AG09309 (cell line): ENCODE data around the gene CYBRD1.
"Not testable (repeated sequence)": the region's sequence is repeated elsewhere in the genome, so short reads cannot be mapped to it uniquely, and the experiment has no call there.

ENCODE experiments used
- DNase-seq: peaks from one replicate; pipeline ENCODE4 v3.0.0-alpha.2; 2010; ENCODE audit warnings: low read depth
- H3K4me3 ChIP-seq: 2 replicates; pipeline ENCODE4 v1.5.1; 2011; ENCODE audit warnings: mild to moderate bottlenecking, low read depth, low read length, moderate library complexity; ENCODE audit not compliant: control insufficient read depth
- TF ChIP-seq, protein P1 (sequence below): IDR thresholded peaks from 2 replicates; pipeline ENCODE4 v1.5.1; 2011; ENCODE audit warnings: mild to moderate bottlenecking, low read depth, low read length, inconsistent platforms; ENCODE audit not compliant: insufficient read depth, control insufficient read depth; ENCODE audit errors: missing control alignments

Gene CYBRD1

DNA sequence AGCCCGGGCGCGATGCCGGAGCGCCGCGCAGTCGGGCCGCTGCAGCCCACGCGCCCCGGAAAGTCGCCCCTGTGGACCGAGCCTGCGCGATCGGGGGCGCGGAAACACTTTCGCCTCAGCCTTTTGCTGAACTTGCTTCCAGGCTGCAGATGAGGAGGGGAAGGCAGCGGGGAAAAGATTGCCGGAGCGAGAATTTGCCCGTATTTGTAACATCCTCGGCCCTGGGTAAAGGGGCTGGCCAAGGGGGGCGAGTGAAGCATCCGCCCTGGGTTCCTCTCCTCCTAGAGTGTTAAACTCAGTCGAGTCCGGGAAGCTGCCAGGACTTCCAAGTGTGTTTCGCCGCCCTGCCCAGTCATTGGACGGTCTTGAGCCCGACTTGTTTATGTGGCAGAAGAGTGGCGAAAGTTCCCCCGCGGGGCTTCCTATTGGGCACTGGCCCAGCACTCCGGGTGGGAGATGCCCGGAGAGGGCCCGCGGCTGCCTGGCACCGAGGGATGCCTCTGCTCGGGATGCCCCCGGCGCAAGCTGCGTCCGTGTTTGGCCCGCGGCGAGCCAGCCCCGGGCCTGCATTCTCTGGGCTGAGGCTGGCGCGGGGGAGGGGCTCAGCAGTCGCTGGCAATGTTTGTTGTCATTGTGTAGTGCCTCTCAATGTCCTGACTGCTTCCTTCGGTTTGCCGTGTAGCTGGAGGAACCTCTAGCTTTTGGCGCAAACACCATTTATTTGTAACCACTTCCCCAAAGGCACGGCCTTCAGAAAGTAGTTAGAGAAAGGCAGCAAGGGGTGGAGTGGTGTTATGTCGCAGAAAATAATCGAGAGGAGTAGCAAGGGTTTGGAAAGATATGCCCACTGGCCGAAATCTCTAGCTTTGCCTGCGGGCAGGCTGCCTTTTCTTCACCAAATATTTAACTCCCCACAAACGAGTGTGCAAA is 1.1 kb downstream of the CYBRD1 start:
- DNase-seq, result no peak
- TF ChIP-seq, protein P1, sequence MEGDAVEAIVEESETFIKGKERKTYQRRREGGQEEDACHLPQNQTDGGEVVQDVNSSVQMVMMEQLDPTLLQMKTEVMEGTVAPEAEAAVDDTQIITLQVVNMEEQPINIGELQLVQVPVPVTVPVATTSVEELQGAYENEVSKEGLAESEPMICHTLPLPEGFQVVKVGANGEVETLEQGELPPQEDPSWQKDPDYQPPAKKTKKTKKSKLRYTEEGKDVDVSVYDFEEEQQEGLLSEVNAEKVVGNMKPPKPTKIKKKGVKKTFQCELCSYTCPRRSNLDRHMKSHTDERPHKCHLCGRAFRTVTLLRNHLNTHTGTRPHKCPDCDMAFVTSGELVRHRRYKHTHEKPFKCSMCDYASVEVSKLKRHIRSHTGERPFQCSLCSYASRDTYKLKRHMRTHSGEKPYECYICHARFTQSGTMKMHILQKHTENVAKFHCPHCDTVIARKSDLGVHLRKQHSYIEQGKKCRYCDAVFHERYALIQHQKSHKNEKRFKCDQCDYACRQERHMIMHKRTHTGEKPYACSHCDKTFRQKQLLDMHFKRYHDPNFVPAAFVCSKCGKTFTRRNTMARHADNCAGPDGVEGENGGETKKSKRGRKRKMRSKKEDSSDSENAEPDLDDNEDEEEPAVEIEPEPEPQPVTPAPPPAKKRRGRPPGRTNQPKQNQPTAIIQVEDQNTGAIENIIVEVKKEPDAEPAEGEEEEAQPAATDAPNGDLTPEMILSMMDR, result no peak
- peak overlapping the region; percentile 82 for H3K4me3 ChIP-seq

DNA sequence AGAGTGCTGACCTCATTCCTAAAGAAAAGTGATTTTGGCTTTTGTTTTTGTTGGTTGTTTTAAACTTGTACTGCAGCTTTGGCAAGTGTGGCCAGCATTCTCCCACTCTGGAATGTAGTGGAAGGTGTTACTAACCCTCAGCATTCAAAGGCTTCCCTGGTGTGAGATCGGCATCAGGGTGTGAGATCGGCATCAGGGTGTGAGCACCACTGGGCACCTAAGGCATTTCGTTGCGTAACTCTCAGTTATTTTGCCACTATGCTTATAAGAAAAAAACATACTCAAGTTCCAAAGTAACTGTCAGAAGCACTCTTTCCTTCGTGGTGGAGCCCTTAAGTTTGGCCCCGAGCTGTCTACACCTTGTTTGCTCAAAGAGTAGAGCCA is 1.7 kb downstream of the CYBRD1 start:
- H3K4me3 ChIP-seq, result peak overlapping the region; percentile 82
- no peak for DNase-seq

DNA sequence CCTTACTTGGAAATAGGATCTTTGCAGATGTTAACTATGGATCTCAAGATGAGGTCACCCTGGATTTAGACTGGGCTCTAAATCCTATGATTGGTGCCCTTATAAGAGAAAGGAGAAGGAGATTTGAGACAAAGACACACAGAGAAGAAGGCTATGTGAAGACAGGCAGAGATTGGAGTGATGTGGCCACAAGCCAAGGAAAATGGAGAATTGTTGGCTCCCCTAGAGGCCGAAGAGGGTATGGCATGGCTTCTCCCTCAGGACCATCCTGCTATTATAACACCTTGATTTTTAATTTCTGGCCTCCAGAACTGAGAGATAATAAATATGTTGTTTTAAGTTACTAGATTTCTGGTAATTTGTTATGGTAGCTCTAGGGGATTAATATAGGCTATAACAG is 7.6 kb downstream of the CYBRD1 start:
- no peak for DNase-seq
- no peak overlapping the region for H3K4me3 ChIP-seq
- TF ChIP-seq, protein P1, result peak; percentile 52

More for the DNA sequence above, 1.7 kb downstream of the CYBRD1 start:
- TF ChIP-seq, protein P1, result no peak

DNA sequence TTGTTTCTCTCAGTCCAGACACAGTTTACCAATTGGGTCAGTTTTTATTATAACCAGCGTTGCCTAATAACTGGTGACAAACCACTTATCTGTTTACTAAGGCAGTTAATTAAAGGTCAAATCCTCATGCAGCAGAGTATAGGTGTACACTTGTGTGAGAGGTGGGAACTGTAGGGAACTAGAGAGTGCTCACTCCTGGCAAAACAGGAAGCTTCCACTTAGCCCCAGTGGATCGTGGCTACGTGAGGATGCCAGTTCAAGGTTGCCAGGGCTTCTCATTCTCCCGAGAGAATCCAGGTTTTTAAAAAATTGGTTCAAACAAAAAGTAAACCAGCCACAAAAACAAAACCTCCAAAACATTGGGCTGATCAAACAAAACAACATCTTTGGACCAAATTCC is 8.1 kb downstream of the CYBRD1 start:
- DNase-seq, result no peak
- TF ChIP-seq, protein P1, result no peak
- no peak overlapping the region for H3K4me3 ChIP-seq

DNA sequence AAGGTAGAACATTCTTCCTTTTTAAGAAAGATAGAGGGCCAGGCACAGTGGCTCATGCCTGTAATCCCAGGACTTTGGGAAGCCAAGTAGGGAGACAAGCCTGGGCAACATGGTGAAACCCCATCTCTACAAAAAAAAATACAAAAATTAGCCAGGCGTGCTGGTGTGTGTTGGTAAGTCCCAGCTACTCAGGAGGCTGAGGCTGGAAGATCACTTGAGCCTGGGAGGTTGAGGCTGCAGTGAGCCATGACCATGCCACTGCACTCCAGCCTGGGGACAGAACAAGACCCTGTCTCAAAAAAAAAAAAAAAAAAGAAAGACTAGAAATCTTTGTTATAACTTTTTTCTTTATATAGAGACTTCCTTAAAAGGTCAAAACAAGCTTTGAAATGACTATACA is 8.6 kb downstream of the CYBRD1 start:
- DNase-seq, H3K4me3 ChIP-seq: not testable (repeated sequence)

DNA sequence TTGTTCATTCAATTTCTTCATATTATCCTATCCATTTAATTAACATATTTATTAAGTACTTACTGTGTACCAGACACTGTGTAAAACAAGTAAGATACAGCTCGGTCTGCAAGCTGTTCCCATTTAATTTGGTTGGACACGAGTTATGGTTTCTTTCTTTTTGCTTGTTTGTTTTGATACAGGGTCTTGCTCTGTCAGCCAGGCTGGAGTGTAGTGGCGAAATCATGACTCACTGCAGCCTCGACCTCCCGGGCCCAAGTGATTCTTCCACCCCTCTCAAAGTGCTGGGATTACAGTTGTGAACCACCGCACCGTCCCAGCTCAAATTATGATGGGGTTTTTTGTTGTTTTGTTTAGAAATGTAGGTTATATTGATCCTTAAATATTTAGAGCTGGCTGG is 9.0 kb downstream of the CYBRD1 start:
- TF ChIP-seq, protein P1, result no peak
- H3K4me3 ChIP-seq, result no peak overlapping the region; the same call in 1 of the 2 replicates
- DNase-seq, result no peak

DNA sequence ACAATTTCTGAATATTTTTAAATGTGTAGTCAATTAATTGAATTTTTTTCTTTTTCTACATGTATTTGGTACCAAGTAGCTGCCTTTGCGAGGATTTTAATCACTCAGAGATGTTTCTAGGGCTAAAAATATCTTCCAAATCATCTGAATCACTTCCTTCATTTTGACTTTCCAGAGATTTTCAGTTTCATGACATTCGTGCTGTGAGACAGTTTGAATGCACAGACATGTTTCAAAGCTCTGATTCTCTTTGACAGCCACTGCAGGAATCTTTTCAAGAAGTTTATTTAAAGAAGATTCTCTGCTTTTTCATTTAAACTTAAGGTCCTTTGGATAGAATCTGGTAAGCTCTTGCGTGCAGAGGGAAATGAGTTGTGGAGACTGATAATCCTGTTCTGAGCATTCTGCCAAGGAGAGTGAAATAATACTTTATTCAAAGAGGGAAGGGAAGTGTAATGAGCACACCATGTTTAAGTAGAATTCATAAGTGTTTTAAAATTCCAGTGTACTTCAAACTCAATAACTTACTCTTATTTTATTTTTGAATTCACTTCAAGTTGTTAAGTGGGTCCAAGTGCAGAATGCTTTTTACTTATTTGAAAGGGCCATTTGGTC is 9.7 kb downstream of the CYBRD1 start:
- no peak overlapping the region for H3K4me3 ChIP-seq
- no peak for DNase-seq
- TF ChIP-seq, protein P1, result no peak
